MM.1S (cell line): ENCODE data around the gene AP3D1.

Experiments
- CTCF ChIP-seq: fragments of 300-600 bp; sonication (generic); IDR thresholded peaks from 2 replicates; pipeline ENCODE4 v1.5.1; 2016; ENCODE audit warnings: antibody characterized with exemption, low read length, mixed read lengths
- EZH2 ChIP-seq: fragments of 300-600 bp; sonication (generic); optimal IDR thresholded peaks from 2 replicates; pipeline ENCODE3; 2017; ENCODE audit warnings: low read depth, mild to moderate bottlenecking, antibody characterized with exemption, low read length, mixed read lengths
- EZH2phosphoT487 ChIP-seq: fragments of 300-600 bp; sonication (generic); IDR thresholded peaks from 2 replicates; pipeline ENCODE4 v1.6.1; 2018; ENCODE audit warnings: antibody characterized with exemption, low read length

GRCh38 chr19:2058570-2059421 is 92.6 kb downstream of the AP3D1 start:
- TF ChIP-seq CTCF (no peak), EZH2phosphoT487 (no peak), EZH2 (no peak)
